ENCODE data around the gene SLC35D1.

- no peak for TF ChIP-seq POLR2AphosphoS5 (IDR thresholded peaks at IDR 0.05; ENCODE audit: borderline replicate concordance, low read depth, low read length)
- TF ChIP-seq EZH2 (IDR thresholded peaks at IDR 0.05) = no peak
Observed at GRCh38 chr1:67059346-67059745, 5.4 kb upstream of the SLC35D1 start.
